Limb (tissue), 2 donors: ENCODE measurements around the gene NDUFAF4.

ENCODE experiments used
- DNase-seq, 2 donors: peaks; one replicate each; pipeline ENCODE4 v3.0.0-alpha.2; 2016; ENCODE audit errors: extremely low spot score in 2 of 2

The NDUFAF4 gene

GRCh38 chr6:96897396-96898240, at the start of gene NDUFAF4:
Gene NDUFAF4 (minus strand): TSS chr6:96897891. CDS start chr6:96897801, 90 bp downstream.
- peak; percentile 95 to 98 for DNase-seq

- no peak for DNase-seq
Observed at GRCh38 chr6:96947055-96947454, 49.4 kb upstream of the NDUFAF4 start.

- no peak for DNase-seq
Observed at GRCh38 chr6:96943555-96944215, 46.0 kb upstream of the NDUFAF4 start.

- DNase-seq, result no peak
Observed at GRCh38 chr6:96942676-96943075, 45.0 kb upstream of the NDUFAF4 start.

- no peak for DNase-seq
Observed at GRCh38 chr6:96940322-96940721, 42.6 kb upstream of the NDUFAF4 start.

GRCh38 chr6:96939007-96939805, 41.5 kb upstream of the NDUFAF4 start:
- DNase-seq, result no peak

GRCh38 chr6:96934087-96934486, 36.4 kb upstream of the NDUFAF4 start:
- no peak for DNase-seq

GRCh38 chr6:96931198-96931597, 33.5 kb upstream of the NDUFAF4 start:
- no peak for DNase-seq

GRCh38 chr6:96929741-96930140, 32.0 kb upstream of the NDUFAF4 start:
- no peak for DNase-seq

GRCh38 chr6:96927660-96928059, 30.0 kb upstream of the NDUFAF4 start:
- no peak for DNase-seq

- no peak for DNase-seq
Observed at GRCh38 chr6:96926425-96926824, 28.7 kb upstream of the NDUFAF4 start.

- DNase-seq, result no peak
Observed at GRCh38 chr6:96925290-96925687, 27.6 kb upstream of the NDUFAF4 start.

GRCh38 chr6:96923871-96924493, 26.3 kb upstream of the NDUFAF4 start:
- no peak for DNase-seq

- DNase-seq, result no peak
Observed at GRCh38 chr6:96923400-96923799, 25.7 kb upstream of the NDUFAF4 start.

GRCh38 chr6:96917098-96917497, 19.4 kb upstream of the NDUFAF4 start:
- DNase-seq, result no peak

- DNase-seq, result no peak
Observed at GRCh38 chr6:96913621-96914020, 15.9 kb upstream of the NDUFAF4 start.

GRCh38 chr6:96911751-96912150, 14.1 kb upstream of the NDUFAF4 start:
- DNase-seq, result no peak

GRCh38 chr6:96911171-96911570, 13.5 kb upstream of the NDUFAF4 start:
- no peak for DNase-seq

- no peak for DNase-seq
Observed at GRCh38 chr6:96909811-96910210, 12.1 kb upstream of the NDUFAF4 start.

GRCh38 chr6:96907498-96907897, 9.8 kb upstream of the NDUFAF4 start:
- no peak for DNase-seq

- DNase-seq, result no peak
Observed at GRCh38 chr6:96900873-96901272, 3.2 kb upstream of the NDUFAF4 start.
